ENCODE data around the gene LRRC47. TPM values are rescaled to one million over a fixed set of nuclear protein-coding genes. Genes with fewer than 3 reads are reported as not detected.
A peak's percentile ranks its signal among the peaks of the same experiment; 100 is the strongest.

The LRRC47 gene
- total and polyA plus RNA-seq, 2 of the 13 experiments (the other 11 are each of a cell fraction or from before 2014, with no cell fraction given), result 18.3 to 52.5 TPM

DNA sequence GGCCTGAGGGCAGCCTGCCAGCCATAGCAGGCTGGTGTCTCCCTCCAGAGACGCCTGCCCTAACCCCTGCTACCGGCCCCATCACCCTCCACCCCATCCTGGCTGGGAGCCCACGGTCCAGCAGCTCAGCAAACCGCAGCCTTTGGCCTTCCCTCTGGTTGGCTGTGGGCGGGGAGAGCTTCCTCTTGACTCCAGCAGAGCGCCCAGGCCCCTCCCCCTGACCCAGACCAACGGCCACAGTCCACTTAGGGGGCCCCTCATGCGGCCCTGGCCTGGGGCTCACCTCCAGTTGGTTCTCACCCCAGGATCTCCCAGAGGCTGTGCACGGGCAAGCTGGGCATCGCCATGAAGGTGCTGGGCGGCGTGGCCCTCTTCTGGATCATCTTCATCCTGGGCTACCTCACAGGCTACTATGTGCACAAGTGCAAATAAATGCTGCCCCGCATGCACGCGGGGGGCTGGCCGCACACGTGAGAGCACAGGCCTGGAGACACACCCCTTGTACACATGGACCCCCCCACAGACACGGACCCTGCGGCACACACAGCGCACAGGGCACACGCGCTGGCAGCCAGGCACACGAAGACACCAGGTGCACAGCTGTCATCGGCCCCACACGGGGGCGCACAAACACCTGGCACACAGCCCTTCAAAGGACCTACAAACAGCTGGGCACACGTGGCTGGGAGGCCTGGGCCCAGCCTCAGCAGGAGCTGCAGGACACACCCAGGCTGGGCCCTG, 20.6 kb downstream of the LRRC47 start (continued):
- TF ChIP-seq, protein P1, sequence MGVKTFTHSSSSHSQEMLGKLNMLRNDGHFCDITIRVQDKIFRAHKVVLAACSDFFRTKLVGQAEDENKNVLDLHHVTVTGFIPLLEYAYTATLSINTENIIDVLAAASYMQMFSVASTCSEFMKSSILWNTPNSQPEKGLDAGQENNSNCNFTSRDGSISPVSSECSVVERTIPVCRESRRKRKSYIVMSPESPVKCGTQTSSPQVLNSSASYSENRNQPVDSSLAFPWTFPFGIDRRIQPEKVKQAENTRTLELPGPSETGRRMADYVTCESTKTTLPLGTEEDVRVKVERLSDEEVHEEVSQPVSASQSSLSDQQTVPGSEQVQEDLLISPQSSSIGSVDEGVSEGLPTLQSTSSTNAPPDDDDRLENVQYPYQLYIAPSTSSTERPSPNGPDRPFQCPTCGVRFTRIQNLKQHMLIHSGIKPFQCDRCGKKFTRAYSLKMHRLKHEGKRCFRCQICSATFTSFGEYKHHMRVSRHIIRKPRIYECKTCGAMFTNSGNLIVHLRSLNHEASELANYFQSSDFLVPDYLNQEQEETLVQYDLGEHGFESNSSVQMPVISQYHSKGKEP (CRISPR knock-in tag; IDR thresholded peaks at IDR 0.05), result peak; percentile 42; the same call in 1 of the 2 replicates
- TF ChIP-seq ZNF776 (CRISPR knock-in tag; IDR thresholded peaks at IDR 0.05) (peak; percentile 67; the same call in 1 of the 2 replicates), ZNF83 (CRISPR knock-in tag; IDR thresholded peaks at IDR 0.05; ENCODE audit: borderline replicate concordance) (peak; percentile 71; the same call in 1 of the 2 replicates), ZFYVE20 (CRISPR knock-in tag; IDR thresholded peaks at IDR 0.05; ENCODE audit: borderline replicate concordance, low read depth) (0 out of 2 replicates have a peak, but pooled peaks have one; percentile 36), FOSL2 (CRISPR knock-in tag; IDR thresholded peaks at IDR 0.05) (peak; percentile 47), TMF1 (CRISPR knock-in tag; IDR thresholded peaks at IDR 0.05; ENCODE audit: low read depth) (peak; percentile 90), ZMYM3 (CRISPR knock-in tag; IDR thresholded peaks at IDR 0.05) (peak; percentile 75), FIP1L1 (IDR thresholded peaks at IDR 0.05; ENCODE audit: borderline replicate concordance, insufficient read depth, low read depth, low read length) (0 out of 2 replicates have a peak, but pooled peaks have one; percentile 33), JUN (CRISPR knock-in tag; IDR thresholded peaks at IDR 0.05) (peak; percentile 29; the same call in 1 of the 2 replicates), KLF9 (CRISPR knock-in tag; IDR thresholded peaks at IDR 0.05; ENCODE audit: low read depth) (no peak), ZSCAN21 (CRISPR knock-in tag; IDR thresholded peaks at IDR 0.05; ENCODE audit: borderline replicate concordance) (peak; percentile 68; the same call in 1 of the 2 replicates), ZNF496 (CRISPR knock-in tag; IDR thresholded peaks at IDR 0.05; ENCODE audit: insufficient replicate concordance) (no peak), SETDB1 (CRISPR knock-in tag; IDR thresholded peaks at IDR 0.05; ENCODE audit: borderline replicate concordance) (no peak), RORA (CRISPR knock-in tag; IDR thresholded peaks at IDR 0.05) (no peak), FOXA1 (IDR thresholded peaks at IDR 0.05) (no peak), FOXA1 (CRISPR knock-in tag; IDR thresholded peaks at IDR 0.05) (no peak; the same call in 1 of the 2 replicates), REXO4 (CRISPR knock-in tag; IDR thresholded peaks at IDR 0.05; ENCODE audit: borderline replicate concordance) (no peak), POLR2A (IDR thresholded peaks at IDR 0.05; ENCODE audit: insufficient read depth in 1 of 2, low read depth in 2 of 2, low read length in 2 of 2) (peak in 1 of 2 experiments; percentile 67; a peak in 2 of 4 replicates), TOPORS (CRISPR knock-in tag; IDR thresholded peaks at IDR 0.05) (peak; percentile 98), ZNF703 (CRISPR knock-in tag; IDR thresholded peaks at IDR 0.05; ENCODE audit: borderline replicate concordance) (peak; percentile 72; the same call in 1 of the 2 replicates), ZNF460 (CRISPR knock-in tag; IDR thresholded peaks at IDR 0.05; ENCODE audit: borderline replicate concordance) (peak; percentile 83; the same call in 1 of the 2 replicates), ZNF550 (CRISPR knock-in tag; IDR thresholded peaks at IDR 0.05; ENCODE audit: borderline replicate concordance) (no peak), BRCA1 (CRISPR knock-in tag; IDR thresholded peaks at IDR 0.05) (peak; percentile 88), NCOR1 (IDR thresholded peaks at IDR 0.05; ENCODE audit: borderline replicate concordance, low read length) (no peak; the same call in 1 of the 2 replicates)
